NCI-H345 (cell line): Measurements from ENCODE around the gene SMAD7.

Experiments used
- DNase-seq: peaks from one replicate; lab custom pipeline; 2025; lab: John Stamatoyannopoulos, UW

SMAD7 gene

GRCh38 chr18:48893608-48894600, 56.9 kb downstream of the SMAD7 start:
- no peak for DNase-seq

GRCh38 chr18:48893061-48893607, 57.6 kb downstream of the SMAD7 start:
- DNase-seq, result no peak

- DNase-seq, result peak; percentile 54
These were observed 58.5 kb downstream of the SMAD7 start for GRCh38 chr18:48892146-48892855.

- no peak for DNase-seq
These were observed 59.0 kb downstream of the SMAD7 start for GRCh38 chr18:48891721-48892120.

- DNase-seq, result no peak
These were observed 60.6 kb downstream of the SMAD7 start for GRCh38 chr18:48889981-48890762.

GRCh38 chr18:48889115-48889941, 61.4 kb downstream of the SMAD7 start:
- no peak for DNase-seq

- no peak for DNase-seq
These were observed 62.0 kb downstream of the SMAD7 start for GRCh38 chr18:48888773-48889080.

GRCh38 chr18:48887905-48888772, 62.6 kb downstream of the SMAD7 start:
- DNase-seq, result no peak

GRCh38 chr18:48887294-48887904, 63.4 kb downstream of the SMAD7 start:
- no peak for DNase-seq

GRCh38 chr18:48886520-48887293, 64.1 kb downstream of the SMAD7 start:
- DNase-seq, result no peak

- no peak for DNase-seq
These were observed 64.8 kb downstream of the SMAD7 start for GRCh38 chr18:48885924-48886400.

GRCh38 chr18:48885266-48885923, 65.4 kb downstream of the SMAD7 start:
- no peak for DNase-seq

- no peak for DNase-seq
These were observed 66.0 kb downstream of the SMAD7 start for GRCh38 chr18:48884771-48885170.

- DNase-seq, result no peak
These were observed 66.5 kb downstream of the SMAD7 start for GRCh38 chr18:48884306-48884705.

- no peak for DNase-seq
These were observed 68.4 kb downstream of the SMAD7 start for GRCh38 chr18:48882379-48882778.

GRCh38 chr18:48880931-48881330, 69.8 kb downstream of the SMAD7 start:
- no peak for DNase-seq

- DNase-seq, result no peak
These were observed 71.7 kb downstream of the SMAD7 start for GRCh38 chr18:48879008-48879431.

GRCh38 chr18:48878471-48878870, 72.3 kb downstream of the SMAD7 start:
- no peak for DNase-seq
